GM18861 (cell line): ENCODE data around the gene SAT2.

Source experiments
- ATAC-seq: cut with Tn5 transposase; IDR thresholded peaks from one replicate; pipeline ENCODE4 v1.9.1; 2021; ENCODE audit not compliant: unreplicated experiment

The SAT2 gene

DNA sequence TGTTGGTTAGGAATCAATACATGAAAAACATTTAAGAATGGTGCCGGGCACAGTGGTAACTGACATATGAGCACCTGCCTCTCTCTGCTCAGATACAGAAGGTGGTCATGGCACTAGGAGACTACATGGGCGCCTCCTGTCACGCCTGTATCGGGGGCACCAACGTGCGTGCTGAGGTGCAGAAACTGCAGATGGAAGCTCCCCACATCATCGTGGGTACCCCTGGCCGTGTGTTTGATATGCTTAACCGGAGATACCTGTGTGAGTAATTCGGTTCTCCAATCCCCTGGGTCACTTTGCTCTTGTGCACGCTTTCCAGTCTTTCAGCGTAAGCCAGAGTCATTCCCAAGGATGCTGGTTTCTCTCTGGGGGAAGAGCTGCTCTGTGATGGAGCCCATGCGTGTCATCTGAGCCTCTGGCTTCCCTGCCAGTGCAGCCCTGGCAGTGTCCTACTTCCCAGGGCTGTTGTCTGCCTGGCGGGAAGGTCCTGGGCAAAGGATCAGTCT lies 51.1 kb downstream of the SAT2 start:
- ATAC-seq: no peak
